AG20443 (cell line): ENCODE results near the gene AOPEP.

ENCODE experiments used
- DNase-seq: peaks from one replicate; pipeline ENCODE4 v3.0.0; 2012; ENCODE audit warnings: low spot score, mixed read lengths

The AOPEP gene

GRCh38 chr9:94850540-94851434 lies 124.3 kb downstream of the AOPEP start:
- no peak for DNase-seq

GRCh38 chr9:94851467-94851866 lies 125.0 kb downstream of the AOPEP start:
- DNase-seq, result no peak

- no peak for DNase-seq
Observed at GRCh38 chr9:94851892-94852291, 125.4 kb downstream of the AOPEP start.

- no peak for DNase-seq
Observed at GRCh38 chr9:94852373-94852772, 125.9 kb downstream of the AOPEP start.

- no peak for DNase-seq
Observed at GRCh38 chr9:94853887-94854286, 127.4 kb downstream of the AOPEP start.

GRCh38 chr9:94855903-94856302 lies 129.4 kb downstream of the AOPEP start:
- DNase-seq, result no peak

- no peak for DNase-seq
Observed at GRCh38 chr9:94857791-94858190, 131.3 kb downstream of the AOPEP start.

- DNase-seq, result no peak
Observed at GRCh38 chr9:94859226-94859625, 132.7 kb downstream of the AOPEP start.

GRCh38 chr9:94859891-94860290 lies 133.4 kb downstream of the AOPEP start:
- DNase-seq, result no peak

- DNase-seq, result peak; percentile 82
Observed at GRCh38 chr9:94860678-94861588, 134.4 kb downstream of the AOPEP start.

GRCh38 chr9:94861589-94862272 lies 135.2 kb downstream of the AOPEP start:
- peak; percentile 73 for DNase-seq

- no peak for DNase-seq
Observed at GRCh38 chr9:94864196-94864595, 137.7 kb downstream of the AOPEP start.

GRCh38 chr9:94864862-94865509 lies 138.5 kb downstream of the AOPEP start:
- DNase-seq, result no peak

- peak; percentile 42 for DNase-seq
Observed at GRCh38 chr9:94865582-94866452, 139.3 kb downstream of the AOPEP start.

- DNase-seq, result no peak
Observed at GRCh38 chr9:94866770-94867169, 140.3 kb downstream of the AOPEP start.

GRCh38 chr9:94867281-94867841 lies 140.9 kb downstream of the AOPEP start:
- peak; percentile 61 for DNase-seq

GRCh38 chr9:94867842-94868312 lies 141.4 kb downstream of the AOPEP start:
- DNase-seq, result peak; percentile 61

- DNase-seq, result no peak
Observed at GRCh38 chr9:94868464-94868863, 142.0 kb downstream of the AOPEP start.

GRCh38 chr9:94869415-94869843 lies 142.9 kb downstream of the AOPEP start:
- peak; percentile 33 for DNase-seq

- no peak for DNase-seq
Observed at GRCh38 chr9:94870465-94870792, 143.9 kb downstream of the AOPEP start.
